Transverse colon (tissue), 4 donors: ENCODE results near the gene KIAA1217. TPM values are rescaled to one million over a fixed set of nuclear protein-coding genes. Genes with fewer than 3 reads are reported as not detected.

ENCODE experiments used
- DNase-seq: peaks from one replicate; pipeline ENCODE4 v3.0.0-alpha.2; 2019
- H3K27ac ChIP-seq, 4 donors: fragments of 200-600 bp; sonication (generic); 2 replicates each; pipeline ENCODE4 v1.5.1; 2016 to 2018; ENCODE audit warnings: inconsistent platforms in 4 of 4
- H3K27me3 ChIP-seq: fragments of 200-600 bp; sonication (generic); 2 replicates; pipeline ENCODE4 v1.5.1; 2017; ENCODE audit warnings: inconsistent platforms
- H3K36me3 ChIP-seq, 4 donors: fragments of 200-600 bp; sonication (generic); 2 replicates each; pipeline ENCODE4 v1.5.1; 2017 to 2019; ENCODE audit warnings: inconsistent platforms in 4 of 4
- H3K4me1 ChIP-seq, 4 donors: fragments of 200-600 bp; sonication (generic); 2 replicates each; pipeline ENCODE4 v1.5.1; 2017 to 2020; ENCODE audit warnings: inconsistent platforms in 4 of 4
- H3K4me3 ChIP-seq, 4 donors: fragments of 200-600 bp; sonication (generic); 1 replicate in 1 of 4; 2 replicates in 3 of 4; pipeline versions ENCODE4 v1.5.1 to v1.6.1; 2017 to 2019; ENCODE audit warnings: inconsistent platforms in 4 of 4
- H3K9me3 ChIP-seq, 2 donors: fragments of 200-600 bp; sonication (generic); 2 replicates each; pipeline ENCODE4 v1.5.1; 2017 to 2019; ENCODE audit warnings: inconsistent platforms in 2 of 2
- CTCF ChIP-seq, 5 experiments: fragments of 200-600 bp in 3 of 5; fragments of 450-650 bp in 2 of 5; sonication (generic) in 3 of 5; IDR thresholded peaks; 1 replicate in 2 of 5; 2 replicates in 3 of 5; pipeline ENCODE4 v1.5.1; 2016 to 2017; ENCODE audit warnings: antibody characterized with exemption in 5 of 5, inconsistent platforms in 3 of 5, mild to moderate bottlenecking in 2 of 5, moderate library complexity in 1 of 5
- EP300 ChIP-seq: sonication (generic); formaldehyde crosslinking; IDR thresholded peaks from one replicate; pipeline ENCODE4 v1.6.1; 2017; ENCODE audit warnings: antibody characterized with exemption, low read depth
- POLR2A ChIP-seq: fragments of 450-650 bp; IDR thresholded peaks from one replicate; pipeline ENCODE4 v1.6.1; 2016; ENCODE audit warnings: antibody characterized with exemption, mild to moderate bottlenecking, moderate library complexity
- POLR2AphosphoS5 ChIP-seq, 3 donors: sonication (generic); formaldehyde crosslinking; IDR thresholded peaks; one replicate each; pipeline ENCODE4 v1.6.1; 2016; ENCODE audit warnings: antibody characterized with exemption in 3 of 3
- WGBS, 2 donors: methylation state at CpG; one replicate each; pipeline ENCODE4 v1.1.5; 2018; ENCODE audit warnings: low coverage in 1 of 2; 5-methylcytosine and 5-hydroxymethylcytosine counted together
- in situ Hi-C, 4 donors: fragments of 200-750 bp; cut with MboI; loops; one replicate each; pipeline versions ENCODE4 v1.15.0 to v1.15.1; 2017; ENCODE audit warnings: low sequenced_read_pairs in 3 of 4, low pct_ligation_motif_present in 1 of 4, low pct_unique_long_range_greater_than_20kb in 1 of 4
- intact Hi-C: fragments of 100-400 bp; cut with DNase I; formaldehyde crosslinking; loops from one replicate; pipeline ENCODE4 v1.15.1; 2023; ENCODE audit warnings: low total_unique reads
- total RNA-seq, 4 donors: library from RNA; depleted of rRNA; stranded (reverse); fragments of >200 nt; gene quantifications; one replicate each; pipeline ENCODE4 v1.1.0, GENCODE V29; 2016

KIAA1217 gene
- total RNA-seq, 4 donors from 2014 or later, result 56.5 to 175 (median 72.0) TPM

- Histone ChIP-seq H3K4me3 (no peak overlapping the region), H3K4me1 (peaks cover 0 to 9% (median 0%) of the 10 kb centered on the region in 4 donors), H3K36me3 (no peaks in the 10 kb centered on the region), H3K27me3 (no peaks in the 10 kb centered on the region), H3K9me3 (no peaks in the 10 kb centered on the region), H3K27ac (no peak overlapping the region)
- in situ Hi-C loops (no loop called here), intact Hi-C loops (no loop called here)
- TF ChIP-seq EP300 (no peak), CTCF (IDR thresholded peaks at IDR 0.05) (no peak), POLR2A (no peak), POLR2AphosphoS5 (IDR thresholded peaks at IDR 0.05) (no peak)
- WGBS, 2 donors, result 97% methylated on average over 3 to 4 of the region's 4 CpGs
- no peak for DNase-seq
These were observed 246.5 kb downstream of the KIAA1217 start for GRCh38 chr10:24455447-24455846.

GRCh38 chr10:24456322-24456721, 247.4 kb downstream of the KIAA1217 start:
- H3K27ac ChIP-seq, result no peak overlapping the region
- in situ Hi-C loops, result no loop called here
- no peak for TF ChIP-seq CTCF (IDR thresholded peaks at IDR 0.05)
- TF ChIP-seq POLR2AphosphoS5 (IDR thresholded peaks at IDR 0.05), result no peak
- no peak for TF ChIP-seq EP300

GRCh38 chr10:24457661-24458318, 248.9 kb downstream of the KIAA1217 start:
- DNase-seq, result no peak
- in situ Hi-C loops (no loop called here), intact Hi-C loops (no loop called here)
- H3K4me1 ChIP-seq, result peaks cover 0 to 14% (median 2%) of the 10 kb centered on the region in 4 donors
- no peak overlapping the region for H3K27ac ChIP-seq
- 47% methylated on average over 7 of the region's 7 CpGs; no CpG with 5 or more reads in 1 of the 2 donors for WGBS, 2 donors
- no peaks in the 10 kb centered on the region for H3K9me3 ChIP-seq
- H3K4me3 ChIP-seq, result no peak overlapping the region
- no peaks in the 10 kb centered on the region for H3K27me3 ChIP-seq
- no peak for TF ChIP-seq POLR2A
- TF ChIP-seq EP300, result no peak
- no peak for TF ChIP-seq POLR2AphosphoS5 (IDR thresholded peaks at IDR 0.05)
- no peak for TF ChIP-seq CTCF (IDR thresholded peaks at IDR 0.05)
- no peaks in the 10 kb centered on the region for H3K36me3 ChIP-seq

More at GRCh38 chr10:24456322-24456721, 247.4 kb downstream of the KIAA1217 start:
- no peaks in the 10 kb centered on the region for H3K9me3 ChIP-seq
- no peaks in the 10 kb centered on the region for H3K36me3 ChIP-seq
- WGBS, 2 donors, result 69 to 75% methylated on average over 3 to 4 of the region's 4 CpGs
- no peak overlapping the region for H3K4me3 ChIP-seq
- no peak for DNase-seq
- no peaks in the 10 kb centered on the region for H3K27me3 ChIP-seq
- intact Hi-C loops, result no loop called here
- peaks cover 0 to 9% (median 0%) of the 10 kb centered on the region in 4 donors for H3K4me1 ChIP-seq

- no peaks in the 10 kb centered on the region for H3K27me3 ChIP-seq
- in situ Hi-C loops (no loop called here), intact Hi-C loops (no loop called here)
- no peak overlapping the region for H3K27ac ChIP-seq
- no peak for DNase-seq
- TF ChIP-seq CTCF (IDR thresholded peaks at IDR 0.05), result no peak
- no peak for TF ChIP-seq POLR2AphosphoS5 (IDR thresholded peaks at IDR 0.05)
- TF ChIP-seq EP300, result no peak
- TF ChIP-seq POLR2A, result no peak
- WGBS, 2 donors, result 66 to 100% methylated on average over 1 to 3 of the region's 3 CpGs
- H3K36me3 ChIP-seq, result no peaks in the 10 kb centered on the region
- H3K9me3 ChIP-seq, result no peaks in the 10 kb centered on the region
- H3K4me1 ChIP-seq, result peaks cover 4 to 34% (median 17%) of the 10 kb centered on the region in 4 donors
- no peak overlapping the region for H3K4me3 ChIP-seq
These were observed 250.9 kb downstream of the KIAA1217 start for GRCh38 chr10:24459836-24460235.
